SK-N-SH (cell line): ENCODE data around the gene PLXNA4. TPM values are rescaled to one million over a fixed set of nuclear protein-coding genes. Genes with fewer than 3 reads are reported as not detected.

ENCODE experiments used
- CTCF ChIA-PET: fragments of 300-600, 350-600 bp; formaldehyde crosslinking; extraction: SDS; loops from one replicate; lab custom pipeline; 2021; lab: Yijun Ruan, JAX
- POLR2A ChIA-PET: fragments of 350-600 bp; sonication (Branson Sonifier 250); formaldehyde crosslinking; extraction: SDS; loops from one replicate; lab custom pipeline; 2020; ENCODE audit warnings: antibody characterized with exemption, inconsistent platforms; lab: Yijun Ruan, JAX
- DNase-seq: peaks from one replicate; pipeline ENCODE4 v3.0.0; 2012
- H2AFZ ChIP-seq: fragments of 200-600 bp; sonication (generic); 2 replicates; pipeline ENCODE4 v1.8.1; 2016; ENCODE audit warnings: antibody characterized with exemption, mild to moderate bottlenecking, low read depth
- H3F3A ChIP-seq: fragments of 200-600 bp; sonication (generic); replicated peaks from 2 replicates; pipeline ENCODE3; 2016; ENCODE audit warnings: antibody characterized with exemption, mild to moderate bottlenecking; ENCODE audit not compliant: insufficient read depth
- H3K27ac ChIP-seq, 2 experiments: fragments of 200-500 bp in 1 of 2; fragments of 200-600 bp in 1 of 2; sonication (Bioruptor generic) in 1 of 2; sonication (generic), shearing (Covaris generic) in 1 of 2; 2 replicates each; pipeline versions ENCODE4 v1.5.1 to v1.6.1; 2014 to 2016; ENCODE audit warnings: low read depth in 2 of 2, inconsistent platforms in 1 of 2, low read length in 1 of 2, mild to moderate bottlenecking in 1 of 2, mixed read lengths in 1 of 2
- H3K27me3 ChIP-seq: fragments of 200-600 bp; sonication (generic), shearing (Covaris generic); 2 replicates; pipeline ENCODE4 v1.6.1; 2016; ENCODE audit warnings: mixed run types; ENCODE audit not compliant: insufficient read depth
- H3K36me3 ChIP-seq, 2 experiments: fragments of 200-500 bp in 1 of 2; fragments of 200-600 bp in 1 of 2; sonication (Bioruptor generic) in 1 of 2; sonication (generic) in 1 of 2; replicated peaks in 1 of 2; 2 replicates each; pipeline versions ENCODE3 to v1.5.1; 2014 to 2016; ENCODE audit warnings: low read length in 1 of 2, mild to moderate bottlenecking in 1 of 2; ENCODE audit not compliant: insufficient read depth in 2 of 2, control insufficient read depth in 1 of 2
- H3K4me1 ChIP-seq, 2 experiments: fragments of 200-500 bp in 1 of 2; fragments of 200-600 bp in 1 of 2; sonication (Bioruptor generic) in 1 of 2; sonication (generic), shearing (Covaris generic) in 1 of 2; 2 replicates each; pipeline versions ENCODE4 v1.5.1 to v1.6.1; 2014 to 2016; ENCODE audit warnings: low read depth in 1 of 2, low read length in 1 of 2, mixed run types in 1 of 2; ENCODE audit not compliant: insufficient read depth in 2 of 2, control insufficient read depth in 1 of 2
- H3K4me2 ChIP-seq: fragments of 200-600 bp; sonication (generic), shearing (Covaris generic); 2 replicates; pipeline ENCODE4 v1.6.1; 2017; ENCODE audit warnings: mixed run types
- H3K4me3 ChIP-seq, 2 experiments: fragments of 200-500 bp in 1 of 2; fragments of 200-600 bp in 1 of 2; sonication (Bioruptor generic) in 1 of 2; sonication (generic), shearing (Covaris generic) in 1 of 2; 2 replicates each; pipeline versions ENCODE4 v1.5.1 to v1.8.1; 2014 to 2016; ENCODE audit warnings: low read depth in 2 of 2, inconsistent platforms in 1 of 2, low read length in 1 of 2, mild to moderate bottlenecking in 1 of 2, mixed read lengths in 1 of 2, moderate library complexity in 1 of 2
- H3K79me2 ChIP-seq: fragments of 200-600 bp; sonication (generic); 2 replicates; pipeline ENCODE4 v1.8.1; 2017; ENCODE audit warnings: mild to moderate bottlenecking; ENCODE audit not compliant: insufficient read depth
- H3K9ac ChIP-seq: fragments of 200-600 bp; sonication (generic); 2 replicates; pipeline ENCODE4 v1.6.1; 2017; ENCODE audit warnings: mixed run types
- H3K9me2 ChIP-seq: fragments of 200-600 bp; sonication (generic); 2 replicates; pipeline ENCODE4 v1.6.1; 2017; ENCODE audit warnings: mixed run types
- H3K9me3 ChIP-seq: fragments of 200-600 bp; sonication (generic); 2 replicates; pipeline ENCODE4 v1.6.1; 2017; ENCODE audit warnings: mixed run types, mild to moderate bottlenecking, moderate library complexity
- H4K20me1 ChIP-seq: fragments of 200-600 bp; sonication (generic); 2 replicates; pipeline ENCODE4 v1.6.1; 2017; ENCODE audit warnings: mild to moderate bottlenecking, mixed run types; ENCODE audit not compliant: insufficient read depth
- CHD2 ChIP-seq: fragments of 150-350 bp; IDR thresholded peaks from 2 replicates; pipeline ENCODE4 v1.6.1; 2018; ENCODE audit warnings: low read length; ENCODE audit not compliant: partially characterized antibody
- EZH2phosphoT487 ChIP-seq: fragments of 200-600 bp; sonication (generic); IDR thresholded peaks from 2 replicates; pipeline ENCODE4 v1.6.1; 2017; ENCODE audit warnings: low read depth, mixed run types, mild to moderate bottlenecking, antibody characterized with exemption, moderate library complexity, borderline replicate concordance
- FOSL2 ChIP-seq: IDR thresholded peaks from 2 replicates; pipeline ENCODE4 v1.4.0; 2012; ENCODE audit warnings: low read depth, mild to moderate bottlenecking, moderate library complexity, borderline replicate concordance
- FOXJ3 ChIP-seq: sonication (generic); formaldehyde crosslinking; IDR thresholded peaks from 2 replicates; pipeline ENCODE4 v1.5.1; 2020; ENCODE audit warnings: mild to moderate bottlenecking, missing genetic modification reagents
- GATA2 ChIP-seq: sonication (generic); formaldehyde crosslinking; IDR thresholded peaks from 2 replicates; pipeline ENCODE4 v1.5.0; 2020; ENCODE audit warnings: mild to moderate bottlenecking, missing genetic modification reagents
- IRF3 ChIP-seq: fragments of 150-350 bp; IDR thresholded peaks from 2 replicates; pipeline ENCODE4 v1.6.1; 2016; ENCODE audit warnings: mild to moderate bottlenecking, low read depth, low read length
- MEF2A ChIP-seq: IDR thresholded peaks from 2 replicates; pipeline ENCODE4 v1.4.0; 2012; ENCODE audit warnings: low read depth, borderline replicate concordance
- MXI1 ChIP-seq: IDR thresholded peaks from 2 replicates; pipeline ENCODE4 v1.6.1; 2012; ENCODE audit warnings: mild to moderate bottlenecking, low read depth, low read length, improper control_type of control experiment
- NRF1 ChIP-seq: IDR thresholded peaks from 2 replicates; pipeline ENCODE4 v1.6.1; 2012; ENCODE audit warnings: low read depth, mild to moderate bottlenecking, low read length
- POLR2AphosphoS5 ChIP-seq: IDR thresholded peaks from 2 replicates; pipeline ENCODE4 v1.6.1; 2012; ENCODE audit warnings: low read depth, low read length
- RAD21 ChIP-seq: IDR thresholded peaks from 2 replicates; pipeline ENCODE4 v1.6.1; 2012; ENCODE audit warnings: mild to moderate bottlenecking, low read length
- RCOR1 ChIP-seq: fragments of 150-350 bp; IDR thresholded peaks from 2 replicates; pipeline ENCODE4 v1.6.1; 2017; ENCODE audit warnings: antibody characterized with exemption, low read length
- SMC3 ChIP-seq: IDR thresholded peaks from 2 replicates; pipeline ENCODE4 v1.6.1; 2012; ENCODE audit warnings: low read depth, low read length, improper control_type of control experiment
- TEAD4 ChIP-seq: IDR thresholded peaks from 2 replicates; pipeline ENCODE4 v1.4.0; 2012; ENCODE audit warnings: mild to moderate bottlenecking, borderline replicate concordance; ENCODE audit not compliant: insufficient read depth
- USF2 ChIP-seq: fragments of 150-350 bp; IDR thresholded peaks from 2 replicates; pipeline ENCODE4 v1.6.1; 2017; ENCODE audit warnings: antibody characterized with exemption, low read length, low read depth, borderline replicate concordance
- WGBS: methylation state at CpG from one replicate; pipeline ENCODE4 v1.1.6; 2017; ENCODE audit warnings: low lambda C conversion rate; 5-methylcytosine and 5-hydroxymethylcytosine counted together
- polyA plus RNA-seq, 3 experiments: library from polyadenylated mRNA; depleted of rRNA; stranded (reverse); fragments of >200 nt; gene quantifications; 2 replicates each; pipeline ENCODE4 v1.2.3, GENCODE V29; 2012
- TF ChIP-seq, protein P1 (sequence below): IDR thresholded peaks from 2 replicates; pipeline ENCODE4; 2012
- TF ChIP-seq, protein P2 (sequence below): fragments of 200-600 bp; sonication (generic); IDR thresholded peaks from 2 replicates; pipeline ENCODE4 v1.6.1; 2017; ENCODE audit warnings: antibody characterized with exemption, mild to moderate bottlenecking, moderate library complexity

PLXNA4 gene
- polyA plus RNA-seq, 1 of the 3 experiments (the other 2 are of a cell fraction) = 2.4 TPM

DNA sequence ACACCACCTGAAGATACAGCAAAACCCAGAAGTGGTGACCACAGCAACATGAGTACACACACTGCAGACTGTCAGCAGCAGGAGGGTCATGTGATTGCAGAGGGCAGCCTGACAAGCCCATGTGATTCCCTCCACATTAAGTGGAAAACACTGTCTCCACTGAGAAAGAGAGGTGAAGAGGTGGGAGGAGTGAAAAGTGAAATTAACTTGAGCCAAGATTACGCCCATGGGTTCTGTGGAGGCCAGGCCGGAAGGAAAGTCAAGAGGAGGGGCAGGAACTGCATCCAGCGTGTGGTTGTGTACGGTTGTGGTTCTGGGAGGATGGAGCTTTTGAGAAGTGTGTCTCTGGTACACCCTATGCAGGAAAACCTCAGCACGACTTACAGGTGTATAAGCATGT, 138.5 kb downstream of the PLXNA4 start:
- no peaks in the 10 kb centered on the region for H3K9me3 ChIP-seq
- no peak overlapping the region for H3K9ac ChIP-seq
- H4K20me1 ChIP-seq = no peaks in the 10 kb centered on the region
- no peaks in the 10 kb centered on the region for H3F3A ChIP-seq
- H3K79me2 ChIP-seq = no peaks in the 10 kb centered on the region
- POLR2A ChIA-PET = no interaction called here
- 86% methylated on average over 5 of the region's 5 CpGs for WGBS
- H2AFZ ChIP-seq = no peak overlapping the region
- H3K4me2 ChIP-seq = no peak overlapping the region
- no peaks in the 10 kb centered on the region for H3K9me2 ChIP-seq
- H3K4me1 ChIP-seq = peaks cover 0 to 56% of the 10 kb centered on the region in 2 experiments; a peak in 2 of 4 replicates
- no peaks in the 10 kb centered on the region for H3K27me3 ChIP-seq
- no peaks in the 10 kb centered on the region for H3K36me3 ChIP-seq
- DNase-seq = no peak
- CTCF ChIA-PET = interaction anchor here (0.8 to 4.5 kb wide), 8 partner anchors 8 to 119 kb away, joined by 3 to 15 read pairs (median 4); no protein-coding TSS in a partner anchor
- TF ChIP-seq SMC3 = no peak
- no peak for TF ChIP-seq FOSL2
- no peak for TF ChIP-seq MEF2A
- peak; percentile 22; the same call in 1 of the 2 replicates for TF ChIP-seq MXI1
- no peak overlapping the region; a peak in 1 of 4 replicates for H3K27ac ChIP-seq
- no peak overlapping the region for H3K4me3 ChIP-seq

DNA sequence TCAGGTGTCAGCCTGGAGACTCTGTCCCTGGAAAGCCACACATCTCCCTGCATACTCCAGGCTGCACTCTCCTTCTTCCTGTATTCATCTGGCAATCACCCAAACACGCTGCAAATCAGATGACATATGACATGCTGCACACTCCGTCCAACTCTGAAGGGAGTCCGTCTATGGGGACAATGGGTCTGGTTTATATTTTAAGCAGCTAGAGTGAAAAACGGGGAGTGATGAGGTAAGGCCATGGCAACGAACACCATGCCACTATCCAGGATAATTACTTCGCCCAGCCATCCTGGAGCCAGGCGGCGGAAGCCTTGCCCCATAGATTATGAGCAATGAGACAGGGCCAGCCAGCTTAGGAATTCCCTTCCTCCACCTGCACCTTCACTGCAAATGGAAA, 140.1 kb downstream of the PLXNA4 start:
- peak; percentile 82 for DNase-seq
- Histone ChIP-seq H2AFZ (no peak overlapping the region), H3K4me1 (peaks cover 5 to 58% of the 10 kb centered on the region in 2 experiments), H3K9ac (no peak overlapping the region), H3K36me3 (no peaks in the 10 kb centered on the region), H3K4me3 (no peak overlapping the region), H3K27me3 (no peaks in the 10 kb centered on the region), H4K20me1 (no peaks in the 10 kb centered on the region), H3K4me2 (no peak overlapping the region), H3K27ac (peak overlapping the region in 1 of 2 experiments; percentile 92; a peak in 3 of 4 replicates), H3K79me2 (no peaks in the 10 kb centered on the region), H3K9me3 (no peaks in the 10 kb centered on the region), H3K9me2 (no peaks in the 10 kb centered on the region), H3F3A (peaks cover 2% of the 10 kb centered on the region)
- WGBS = 39% methylated on average over 8 of the region's 8 CpGs
- ChIA-PET POLR2A (interaction anchor here (1.0 to 1.2 kb wide), 3 partner anchors 17 to 40 kb away, joined by 3 read pairs; no protein-coding TSS in a partner anchor), CTCF (interaction anchor here (0.6 to 4.5 kb wide), 15 partner anchors 10 to 491 kb away, joined by 3 to 15 read pairs (median 4); no protein-coding TSS in a partner anchor)
- TF ChIP-seq FOSL2 (no peak), POLR2AphosphoS5 (peak; percentile 57), GATA2 (CRISPR knock-in tag) (peak; percentile 92), FOXJ3 (CRISPR knock-in tag) (peak; percentile 96), TEAD4 (no peak), MEF2A (no peak), CHD2 (peak; percentile 83), NRF1 (no peak), USF2 (no peak), IRF3 (no peak), RCOR1 (peak; percentile 93), EZH2phosphoT487 (no peak), SMC3 (peak; percentile 13; the same call in 1 of the 2 replicates), RAD21 (peak; percentile 47)
- TF ChIP-seq, protein P1, sequence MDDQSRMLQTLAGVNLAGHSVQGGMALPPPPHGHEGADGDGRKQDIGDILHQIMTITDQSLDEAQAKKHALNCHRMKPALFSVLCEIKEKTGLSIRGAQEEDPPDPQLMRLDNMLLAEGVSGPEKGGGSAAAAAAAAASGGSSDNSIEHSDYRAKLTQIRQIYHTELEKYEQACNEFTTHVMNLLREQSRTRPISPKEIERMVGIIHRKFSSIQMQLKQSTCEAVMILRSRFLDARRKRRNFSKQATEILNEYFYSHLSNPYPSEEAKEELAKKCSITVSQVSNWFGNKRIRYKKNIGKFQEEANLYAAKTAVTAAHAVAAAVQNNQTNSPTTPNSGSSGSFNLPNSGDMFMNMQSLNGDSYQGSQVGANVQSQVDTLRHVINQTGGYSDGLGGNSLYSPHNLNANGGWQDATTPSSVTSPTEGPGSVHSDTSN = peak; percentile 28; the same call in 1 of the 2 replicates
- TF ChIP-seq, protein P2, sequence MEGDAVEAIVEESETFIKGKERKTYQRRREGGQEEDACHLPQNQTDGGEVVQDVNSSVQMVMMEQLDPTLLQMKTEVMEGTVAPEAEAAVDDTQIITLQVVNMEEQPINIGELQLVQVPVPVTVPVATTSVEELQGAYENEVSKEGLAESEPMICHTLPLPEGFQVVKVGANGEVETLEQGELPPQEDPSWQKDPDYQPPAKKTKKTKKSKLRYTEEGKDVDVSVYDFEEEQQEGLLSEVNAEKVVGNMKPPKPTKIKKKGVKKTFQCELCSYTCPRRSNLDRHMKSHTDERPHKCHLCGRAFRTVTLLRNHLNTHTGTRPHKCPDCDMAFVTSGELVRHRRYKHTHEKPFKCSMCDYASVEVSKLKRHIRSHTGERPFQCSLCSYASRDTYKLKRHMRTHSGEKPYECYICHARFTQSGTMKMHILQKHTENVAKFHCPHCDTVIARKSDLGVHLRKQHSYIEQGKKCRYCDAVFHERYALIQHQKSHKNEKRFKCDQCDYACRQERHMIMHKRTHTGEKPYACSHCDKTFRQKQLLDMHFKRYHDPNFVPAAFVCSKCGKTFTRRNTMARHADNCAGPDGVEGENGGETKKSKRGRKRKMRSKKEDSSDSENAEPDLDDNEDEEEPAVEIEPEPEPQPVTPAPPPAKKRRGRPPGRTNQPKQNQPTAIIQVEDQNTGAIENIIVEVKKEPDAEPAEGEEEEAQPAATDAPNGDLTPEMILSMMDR = no peak
